ENCODE data around the gene RNF144A. TPM values are rescaled to one million over a fixed set of nuclear protein-coding genes. Genes with fewer than 3 reads are reported as not detected.
"Not testable (repeated sequence)": the region's sequence is repeated elsewhere in the genome, so short reads cannot be mapped to it uniquely, and the experiment has no call there.

Gene RNF144A
- total and polyA plus RNA-seq, 2 donors (not counting 3 experiments of a cell fraction or from before 2014, with no cell fraction given) = 9.7 to 28.8 TPM

GRCh38 chr2:6896930-6897759 lies 20.1 kb upstream of the RNF144A start:
- no peak for TF ChIP-seq POLR2A (IDR thresholded peaks at IDR 0.05; ENCODE audit: low read depth, low read length)
- TF ChIP-seq MAX (IDR thresholded peaks at IDR 0.05; ENCODE audit: insufficient read depth, insufficient read length) = no peak
- TF ChIP-seq CTCF (IDR thresholded peaks at IDR 0.05; ENCODE audit: extremely low read depth in 1 of 2, insufficient read depth in 1 of 2, low read depth in 1 of 2, low read length in 2 of 2) = peak; percentile 31 to 42
- no peak for TF ChIP-seq MYC (IDR thresholded peaks at IDR 0.05; ENCODE audit: low read depth, low read length)
- TF ChIP-seq FOS (IDR thresholded peaks at IDR 0.05; ENCODE audit: borderline replicate concordance, insufficient read depth, low read length) = no peak
- TF ChIP-seq JUN (IDR thresholded peaks at IDR 0.05; ENCODE audit: borderline replicate concordance, insufficient read depth, insufficient read length, low read depth) = no peak
- no peak for TF ChIP-seq EZH2 (IDR thresholded peaks at IDR 0.05; ENCODE audit: borderline replicate concordance, low read depth, low read length, severe bottlenecking)
- H3K4me2 ChIP-seq (ENCODE audit: insufficient read depth, low read length) = no peak overlapping the region
- dilution Hi-C loops (cut with MboI; ENCODE audit: extremely low pct_ligation_motif_present, low sequenced_read_pairs) (no loop called here), intact Hi-C loops (cut with micrococcal nuclease) (loop anchor here (1.0 to 2.0 kb wide), 4 partner anchors 117 to 187 kb away; no protein-coding TSS in a partner anchor)
- H3K4me1 ChIP-seq (ENCODE audit: control insufficient read depth, extremely low read depth, insufficient read depth, low read length) = no peaks in the 10 kb centered on the region
- H3K27me3 ChIP-seq (ENCODE audit: control insufficient read depth in 2 of 2, insufficient read depth in 2 of 2, low read length in 2 of 2) = peaks cover 3% of the 10 kb centered on the region in 2 experiments
- BruUV-seq (replicated peaks) = no TSS peak
- CTCF ChIA-PET = interaction anchor here (0.7 to 6.2 kb wide), 30 partner anchors 9 to 226 kb away, joined by 3 to 124 read pairs (median 5); partner anchors contain the start of genes CMPK2 and RSAD2
- H3K9me3 ChIP-seq (replicated peaks; ENCODE audit: control insufficient read depth, insufficient read depth, low read length) = no peaks in the 10 kb centered on the region
- POLR2A ChIA-PET = no interaction called here
- peak; percentile 62 for DNase-seq (ENCODE audit: low read depth, low spot score)
- peak; percentile 80 for FAIRE-seq
- no peak overlapping the region for H3K9ac ChIP-seq (replicated peaks; ENCODE audit: extremely low read depth, insufficient read depth, low read length)
- H2AFZ ChIP-seq (ENCODE audit: low read depth, low read length) = no peak overlapping the region
- H3K9me1 ChIP-seq (replicated peaks; ENCODE audit: control insufficient read depth, extremely low read depth, insufficient read depth, low read length) = no peaks in the 10 kb centered on the region
- H3K36me3 ChIP-seq (ENCODE audit: control insufficient read depth in 2 of 2, extremely low read depth in 1 of 2, insufficient read depth in 2 of 2, low read length in 2 of 2) = no peaks in the 10 kb centered on the region
- no peak overlapping the region for H3K4me3 ChIP-seq (replicated peaks in 1 of 3; ENCODE audit: insufficient read depth in 1 of 3, low read depth in 1 of 3, low read length in 3 of 3)
- H3K27ac ChIP-seq (ENCODE audit: insufficient read depth, low read depth, low read length) = no peak overlapping the region
- H4K20me1 ChIP-seq (replicated peaks; ENCODE audit: control insufficient read depth, extremely low read depth, insufficient read depth, low read length) = no peaks in the 10 kb centered on the region
- H3K79me2 ChIP-seq (ENCODE audit: control insufficient read depth, insufficient read depth, low read length) = no peaks in the 10 kb centered on the region

- H3K79me2 ChIP-seq (ENCODE audit: control insufficient read depth, insufficient read depth, low read length); H2AFZ ChIP-seq (ENCODE audit: low read depth, low read length); H3K9ac ChIP-seq (replicated peaks; ENCODE audit: extremely low read depth, insufficient read depth, low read length); intact Hi-C loops (cut with micrococcal nuclease); H3K9me3 ChIP-seq (replicated peaks; ENCODE audit: control insufficient read depth, insufficient read depth, low read length); FAIRE-seq; H3K36me3 ChIP-seq (ENCODE audit: control insufficient read depth in 2 of 2, extremely low read depth in 1 of 2, insufficient read depth in 2 of 2, low read length in 2 of 2); H3K27me3 ChIP-seq (ENCODE audit: control insufficient read depth in 2 of 2, insufficient read depth in 2 of 2, low read length in 2 of 2); DNase-seq (ENCODE audit: low read depth, low spot score); H3K27ac ChIP-seq (ENCODE audit: insufficient read depth, low read depth, low read length); H3K4me3 ChIP-seq (replicated peaks in 1 of 3; ENCODE audit: insufficient read depth in 1 of 3, low read depth in 1 of 3, low read length in 3 of 3); POLR2A ChIA-PET; H3K4me1 ChIP-seq (ENCODE audit: control insufficient read depth, extremely low read depth, insufficient read depth, low read length); H4K20me1 ChIP-seq (replicated peaks; ENCODE audit: control insufficient read depth, extremely low read depth, insufficient read depth, low read length); BruUV-seq (replicated peaks); H3K4me2 ChIP-seq (ENCODE audit: insufficient read depth, low read length); dilution Hi-C loops (cut with MboI; ENCODE audit: extremely low pct_ligation_motif_present, low sequenced_read_pairs); H3K9me1 ChIP-seq (replicated peaks; ENCODE audit: control insufficient read depth, extremely low read depth, insufficient read depth, low read length): not testable (repeated sequence)
- CTCF ChIA-PET = interaction anchor here (0.9 kb wide), 1 partner anchor 12 kb away, joined by 3 read pairs; no protein-coding TSS in a partner anchor
Observed at GRCh38 chr2:6902581-6902980, 14.6 kb upstream of the RNF144A start.

Data from endothelial cell of umbilical vein (primary cell).